ENCODE results near the gene COL15A1. TPM values are rescaled to one million over a fixed set of nuclear protein-coding genes. Genes with fewer than 3 reads are reported as not detected.
"Not testable (repeated sequence)": the region's sequence is repeated elsewhere in the genome, so short reads cannot be mapped to it uniquely, and the experiment has no call there.

COL15A1 gene
- 19.7 TPM for polyA plus RNA-seq
- long read RNA-seq, donor 1, full-length matches to known transcripts: 1 of 9 reads
- long read RNA-seq, donor 1, partial matches to known transcripts: 8 of 9 reads
- long read RNA-seq, donor 1, other reads (novel, unspliced or antisense): 0 of 9 reads
- long read RNA-seq, donor 2, full-length matches to known transcripts: 1 of 6 reads
- long read RNA-seq, donor 2, partial matches to known transcripts: 5 of 6 reads
- long read RNA-seq, donor 2, other reads (novel, unspliced or antisense): 0 of 6 reads
- long read RNA-seq, donor 3: 0 reads
- long read RNA-seq, donor 4: 0 reads
- long read RNA-seq, donor 5, full-length matches to known transcripts: 1 of 1 reads
- long read RNA-seq, donor 5, partial matches to known transcripts: 0 of 1 reads
- long read RNA-seq, donor 5, other reads (novel, unspliced or antisense): 0 of 1 reads
- long read RNA-seq, donor 6, partial matches to known transcripts: 20 of 21 reads
- long read RNA-seq, donor 6, other reads (novel, unspliced or antisense): 0 of 21 reads
- long read RNA-seq, donor 7, full-length matches to known transcripts: 2 of 2 reads
- long read RNA-seq, donor 7, partial matches to known transcripts: 0 of 2 reads
- long read RNA-seq, donor 7, other reads (novel, unspliced or antisense): 0 of 2 reads
- long read RNA-seq, donor 8, full-length matches to known transcripts: 2 of 14 reads
- long read RNA-seq, donor 8, partial matches to known transcripts: 12 of 14 reads
- long read RNA-seq, donor 8, other reads (novel, unspliced or antisense): 0 of 14 reads
- long read RNA-seq, donor 9: 0 reads
- long read RNA-seq, donor 10, partial matches to known transcripts: 0 of 2 reads
- long read RNA-seq, donor 10, other reads (novel, unspliced or antisense): 0 of 2 reads
- long read RNA-seq, donor 11, full-length matches to known transcripts: 4 of 4 reads
- long read RNA-seq, donor 11, partial matches to known transcripts: 0 of 4 reads
- long read RNA-seq, donor 11, other reads (novel, unspliced or antisense): 0 of 4 reads

GRCh38 chr9:98943682-98944056, at the start of gene COL15A1:
Gene COL15A1, plus strand, starts transcription at chr9:98943907. Its CDS starts 155 bp downstream, at chr9:98944062.
- Histone ChIP-seq H3K27me3 (ENCODE audit: control insufficient read depth, insufficient read depth, low read length) (peaks cover 61% of the 10 kb centered on the region), H3K9me3 (ENCODE audit: control insufficient read depth, low read depth, low read length) (no peaks in the 10 kb centered on the region), H3K36me3 (ENCODE audit: control insufficient read depth, insufficient read depth, low read length) (no peaks in the 10 kb centered on the region), H3K4me1 (ENCODE audit: control insufficient read depth, insufficient read depth, low read length) (peaks cover 3% of the 10 kb centered on the region), H3K4me3 (ENCODE audit: low read length) (peak within 1 kb of the TSS; percentile 41), H3K27ac (ENCODE audit: low read length) (no peak within 1 kb of the TSS)
- WGBS (ENCODE audit: insufficient coverage, low lambda C conversion rate): no CpG with 5 or more reads among the region's 58 CpGs
- DNase-seq: no peak

- peak; percentile 58 to 64 for DNase-seq
- no peak overlapping the region for H3K27ac ChIP-seq (ENCODE audit: low read length)
- no peaks in the 10 kb centered on the region for H3K27me3 ChIP-seq (ENCODE audit: control insufficient read depth, insufficient read depth, low read length)
- H3K9me3 ChIP-seq (ENCODE audit: control insufficient read depth, low read depth, low read length): peaks cover 9% of the 10 kb centered on the region
- H3K36me3 ChIP-seq (ENCODE audit: control insufficient read depth, insufficient read depth, low read length): no peaks in the 10 kb centered on the region
- WGBS (ENCODE audit: insufficient coverage, low lambda C conversion rate): no CpG with 5 or more reads among the region's 3 CpGs
- no peak overlapping the region for H3K4me3 ChIP-seq (ENCODE audit: low read length)
- H3K4me1 ChIP-seq (ENCODE audit: control insufficient read depth, insufficient read depth, low read length): peaks cover 3% of the 10 kb centered on the region
Measured at GRCh38 chr9:98894171-98894570, 49.5 kb upstream of the COL15A1 start.

GRCh38 chr9:98894761-98895160, 48.9 kb upstream of the COL15A1 start:
- Histone ChIP-seq H3K27ac (ENCODE audit: low read length) (no peak overlapping the region), H3K4me3 (ENCODE audit: low read length) (no peak overlapping the region)
- no CpG with 5 or more reads among the region's 3 CpGs for WGBS (ENCODE audit: insufficient coverage, low lambda C conversion rate)

GRCh38 chr9:98896632-98897031, 47.1 kb upstream of the COL15A1 start:
- H3K36me3 ChIP-seq (ENCODE audit: control insufficient read depth, insufficient read depth, low read length): no peaks in the 10 kb centered on the region
- peaks cover 9% of the 10 kb centered on the region for H3K9me3 ChIP-seq (ENCODE audit: control insufficient read depth, low read depth, low read length)
- no peak for DNase-seq
- no peak overlapping the region for H3K4me3 ChIP-seq (ENCODE audit: low read length)
- H3K27ac ChIP-seq (ENCODE audit: low read length): no peak overlapping the region
- H3K4me1 ChIP-seq (ENCODE audit: control insufficient read depth, insufficient read depth, low read length): peaks cover 3% of the 10 kb centered on the region
- no CpG with 5 or more reads among the region's 2 CpGs for WGBS (ENCODE audit: insufficient coverage, low lambda C conversion rate)
- no peaks in the 10 kb centered on the region for H3K27me3 ChIP-seq (ENCODE audit: control insufficient read depth, insufficient read depth, low read length)

More at GRCh38 chr9:98894761-98895160, 48.9 kb upstream of the COL15A1 start:
- Histone ChIP-seq H3K27me3 (ENCODE audit: control insufficient read depth, insufficient read depth, low read length) (no peaks in the 10 kb centered on the region), H3K4me1 (ENCODE audit: control insufficient read depth, insufficient read depth, low read length) (peaks cover 3% of the 10 kb centered on the region), H3K9me3 (ENCODE audit: control insufficient read depth, low read depth, low read length) (peaks cover 9% of the 10 kb centered on the region), H3K36me3 (ENCODE audit: control insufficient read depth, insufficient read depth, low read length) (no peaks in the 10 kb centered on the region)
- DNase-seq: no peak

- peaks cover 4% of the 10 kb centered on the region for H3K4me1 ChIP-seq (ENCODE audit: control insufficient read depth, insufficient read depth, low read length)
- DNase-seq: peak in 1 of 2 donors; percentile 45
- WGBS (ENCODE audit: insufficient coverage, low lambda C conversion rate): no CpG with 5 or more reads among the region's 1 CpG
- peaks cover 9% of the 10 kb centered on the region for H3K9me3 ChIP-seq (ENCODE audit: control insufficient read depth, low read depth, low read length)
- no peak overlapping the region for H3K4me3 ChIP-seq (ENCODE audit: low read length)
- no peak overlapping the region for H3K27ac ChIP-seq (ENCODE audit: low read length)
- H3K27me3 ChIP-seq (ENCODE audit: control insufficient read depth, insufficient read depth, low read length): no peaks in the 10 kb centered on the region
- no peaks in the 10 kb centered on the region for H3K36me3 ChIP-seq (ENCODE audit: control insufficient read depth, insufficient read depth, low read length)
Measured at GRCh38 chr9:98897745-98898144, 46.0 kb upstream of the COL15A1 start.

- DNase-seq: no peak
- 83% methylated on average over 1 of the region's 4 CpGs for WGBS (ENCODE audit: insufficient coverage, low lambda C conversion rate)
- H3K27ac ChIP-seq (ENCODE audit: low read length): no peak overlapping the region
- H3K27me3 ChIP-seq (ENCODE audit: control insufficient read depth, insufficient read depth, low read length): no peaks in the 10 kb centered on the region
- H3K4me3 ChIP-seq (ENCODE audit: low read length): no peak overlapping the region
- peaks cover 9% of the 10 kb centered on the region for H3K9me3 ChIP-seq (ENCODE audit: control insufficient read depth, low read depth, low read length)
- peaks cover 7% of the 10 kb centered on the region for H3K4me1 ChIP-seq (ENCODE audit: control insufficient read depth, insufficient read depth, low read length)
- no peaks in the 10 kb centered on the region for H3K36me3 ChIP-seq (ENCODE audit: control insufficient read depth, insufficient read depth, low read length)
Measured at GRCh38 chr9:98899408-98900056, 44.2 kb upstream of the COL15A1 start.

GRCh38 chr9:98900244-98900643, 43.5 kb upstream of the COL15A1 start:
- Histone ChIP-seq H3K27ac (ENCODE audit: low read length) (no peak overlapping the region), H3K36me3 (ENCODE audit: control insufficient read depth, insufficient read depth, low read length) (no peaks in the 10 kb centered on the region), H3K4me1 (ENCODE audit: control insufficient read depth, insufficient read depth, low read length) (peaks cover 6% of the 10 kb centered on the region), H3K27me3 (ENCODE audit: control insufficient read depth, insufficient read depth, low read length) (no peaks in the 10 kb centered on the region), H3K4me3 (ENCODE audit: low read length) (no peak overlapping the region), H3K9me3 (ENCODE audit: control insufficient read depth, low read depth, low read length) (peaks cover 9% of the 10 kb centered on the region)
- WGBS (ENCODE audit: insufficient coverage, low lambda C conversion rate): 86% methylated on average over 1 of the region's 5 CpGs
- no peak for DNase-seq

GRCh38 chr9:98900725-98901124, 43.0 kb upstream of the COL15A1 start:
- no peak overlapping the region for H3K4me3 ChIP-seq (ENCODE audit: low read length)
- no CpG with 5 or more reads among the region's 3 CpGs for WGBS (ENCODE audit: insufficient coverage, low lambda C conversion rate)
- no peak for DNase-seq

GRCh38 chr9:98901843-98902242, 41.9 kb upstream of the COL15A1 start:
- not testable (repeated sequence) for H3K27ac ChIP-seq (ENCODE audit: low read length); H3K4me3 ChIP-seq (ENCODE audit: low read length)

More at GRCh38 chr9:98900725-98901124, 43.0 kb upstream of the COL15A1 start:
- Histone ChIP-seq H3K36me3 (ENCODE audit: control insufficient read depth, insufficient read depth, low read length) (no peaks in the 10 kb centered on the region), H3K27me3 (ENCODE audit: control insufficient read depth, insufficient read depth, low read length) (no peaks in the 10 kb centered on the region), H3K9me3 (ENCODE audit: control insufficient read depth, low read depth, low read length) (peaks cover 9% of the 10 kb centered on the region), H3K27ac (ENCODE audit: low read length) (no peak overlapping the region), H3K4me1 (ENCODE audit: control insufficient read depth, insufficient read depth, low read length) (peaks cover 6% of the 10 kb centered on the region)

GRCh38 chr9:98902516-98902915, 41.2 kb upstream of the COL15A1 start:
- peaks cover 22% of the 10 kb centered on the region for H3K4me1 ChIP-seq (ENCODE audit: control insufficient read depth, insufficient read depth, low read length)
- DNase-seq: peak; percentile 76 to 86
- WGBS (ENCODE audit: insufficient coverage, low lambda C conversion rate): no CpG with 5 or more reads among the region's 1 CpG
- H3K36me3 ChIP-seq (ENCODE audit: control insufficient read depth, insufficient read depth, low read length): no peaks in the 10 kb centered on the region
- no peak overlapping the region for H3K4me3 ChIP-seq (ENCODE audit: low read length)
- no peaks in the 10 kb centered on the region for H3K9me3 ChIP-seq (ENCODE audit: control insufficient read depth, low read depth, low read length)
- no peak overlapping the region for H3K27ac ChIP-seq (ENCODE audit: low read length)
- no peaks in the 10 kb centered on the region for H3K27me3 ChIP-seq (ENCODE audit: control insufficient read depth, insufficient read depth, low read length)

More at GRCh38 chr9:98901843-98902242, 41.9 kb upstream of the COL15A1 start:
- WGBS (ENCODE audit: insufficient coverage, low lambda C conversion rate): no CpG with 5 or more reads among the region's 3 CpGs
- not testable (repeated sequence) for H3K9me3 ChIP-seq (ENCODE audit: control insufficient read depth, low read depth, low read length); DNase-seq; H3K36me3 ChIP-seq (ENCODE audit: control insufficient read depth, insufficient read depth, low read length); H3K27me3 ChIP-seq (ENCODE audit: control insufficient read depth, insufficient read depth, low read length)
- peaks cover 16% of the 10 kb centered on the region for H3K4me1 ChIP-seq (ENCODE audit: control insufficient read depth, insufficient read depth, low read length)

All from large intestine (tissue), 12 donors.